Muscle layer of colon (tissue), 2 donors: ENCODE data around the gene FBRSL1.

Experiments used
- H3K27ac ChIP-seq: one replicate; pipeline ENCODE4 v1.7.0; 2013; ENCODE audit warnings: low read depth, mild to moderate bottlenecking, low read length, moderate library complexity
- H3K27me3 ChIP-seq, 2 donors: one replicate each; pipeline ENCODE4 v1.7.0; 2013; ENCODE audit warnings: low read length in 2 of 2, mild to moderate bottlenecking in 2 of 2; ENCODE audit not compliant: insufficient read depth in 2 of 2, control insufficient read depth in 1 of 2
- H3K36me3 ChIP-seq: one replicate; pipeline ENCODE4 v1.7.0; 2013; ENCODE audit warnings: mild to moderate bottlenecking, low read length; ENCODE audit not compliant: insufficient read depth
- H3K4me1 ChIP-seq: one replicate; pipeline ENCODE4 v1.7.0; 2013; ENCODE audit warnings: mild to moderate bottlenecking, low read length; ENCODE audit not compliant: insufficient read depth
- H3K4me3 ChIP-seq, 2 donors: one replicate each; pipeline ENCODE4 v1.7.0; 2013; ENCODE audit warnings: low read length in 2 of 2, low read depth in 1 of 2, mild to moderate bottlenecking in 1 of 2, moderate library complexity in 1 of 2
- H3K9ac ChIP-seq: one replicate; pipeline ENCODE4 v1.7.0; 2013; ENCODE audit warnings: low read length
- H3K9me3 ChIP-seq: one replicate; pipeline ENCODE4 v1.7.0; 2013; ENCODE audit warnings: mild to moderate bottlenecking, low read length
- donor health status: abdominal sarcoma.
- donor health status: Adenocarcinoma of cecum.

The FBRSL1 gene

GRCh38 chr12:132481345-132481744 is 8.6 kb upstream of the FBRSL1 start:
- no peaks in the 10 kb centered on the region for H3K4me1 ChIP-seq
- H3K9me3 ChIP-seq = no peaks in the 10 kb centered on the region
- H3K4me3 ChIP-seq = no peak overlapping the region
- H3K36me3 ChIP-seq = no peaks in the 10 kb centered on the region
- no peak overlapping the region for H3K9ac ChIP-seq
- no peak overlapping the region for H3K27ac ChIP-seq
- H3K27me3 ChIP-seq = no peaks in the 10 kb centered on the region

GRCh38 chr12:132481771-132482745 is 7.9 kb upstream of the FBRSL1 start:
- no peak overlapping the region for H3K9ac ChIP-seq
- no peak overlapping the region for H3K27ac ChIP-seq
- no peak overlapping the region for H3K4me3 ChIP-seq
- H3K36me3 ChIP-seq = no peaks in the 10 kb centered on the region
- no peaks in the 10 kb centered on the region for H3K4me1 ChIP-seq
- no peaks in the 10 kb centered on the region for H3K27me3 ChIP-seq
- H3K9me3 ChIP-seq = no peaks in the 10 kb centered on the region

GRCh38 chr12:132482771-132483170 is 7.2 kb upstream of the FBRSL1 start:
- Histone ChIP-seq H3K36me3 (no peaks in the 10 kb centered on the region), H3K9ac (no peak overlapping the region), H3K9me3 (no peaks in the 10 kb centered on the region), H3K4me1 (no peaks in the 10 kb centered on the region), H3K27me3 (no peaks in the 10 kb centered on the region), H3K27ac (no peak overlapping the region), H3K4me3 (no peak overlapping the region)

GRCh38 chr12:132483208-132483607 is 6.7 kb upstream of the FBRSL1 start:
- no peaks in the 10 kb centered on the region for H3K9me3 ChIP-seq
- H3K27ac ChIP-seq = no peak overlapping the region
- H3K27me3 ChIP-seq = no peaks in the 10 kb centered on the region
- H3K4me3 ChIP-seq = no peak overlapping the region
- H3K9ac ChIP-seq = no peak overlapping the region
- no peaks in the 10 kb centered on the region for H3K36me3 ChIP-seq
- H3K4me1 ChIP-seq = no peaks in the 10 kb centered on the region

- H3K9ac ChIP-seq = no peak overlapping the region
- H3K9me3 ChIP-seq = no peaks in the 10 kb centered on the region
- H3K27me3 ChIP-seq = no peaks in the 10 kb centered on the region
- no peaks in the 10 kb centered on the region for H3K4me1 ChIP-seq
- H3K27ac ChIP-seq = no peak overlapping the region
- H3K4me3 ChIP-seq = no peak overlapping the region
- H3K36me3 ChIP-seq = no peaks in the 10 kb centered on the region
Measured at GRCh38 chr12:132483612-132484011, 6.3 kb upstream of the FBRSL1 start.

GRCh38 chr12:132484183-132484890 is 5.6 kb upstream of the FBRSL1 start:
- Histone ChIP-seq H3K9ac (no peak overlapping the region), H3K36me3 (no peaks in the 10 kb centered on the region), H3K9me3 (no peaks in the 10 kb centered on the region), H3K4me1 (no peaks in the 10 kb centered on the region), H3K27me3 (no peaks in the 10 kb centered on the region), H3K27ac (no peak overlapping the region), H3K4me3 (no peak overlapping the region)

GRCh38 chr12:132484891-132485441 is 5.0 kb upstream of the FBRSL1 start:
- no peak overlapping the region for H3K27ac ChIP-seq
- H3K36me3 ChIP-seq = no peaks in the 10 kb centered on the region
- H3K9me3 ChIP-seq = no peaks in the 10 kb centered on the region
- H3K27me3 ChIP-seq = no peaks in the 10 kb centered on the region
- no peak overlapping the region for H3K9ac ChIP-seq
- H3K4me1 ChIP-seq = no peaks in the 10 kb centered on the region
- no peak overlapping the region for H3K4me3 ChIP-seq

GRCh38 chr12:132485619-132486018 is 4.3 kb upstream of the FBRSL1 start:
- Histone ChIP-seq H3K36me3 (no peaks in the 10 kb centered on the region), H3K4me1 (no peaks in the 10 kb centered on the region), H3K4me3 (no peak overlapping the region), H3K27me3 (no peaks in the 10 kb centered on the region), H3K9ac (no peak overlapping the region), H3K9me3 (no peaks in the 10 kb centered on the region), H3K27ac (no peak overlapping the region)

- Histone ChIP-seq H3K9me3 (no peaks in the 10 kb centered on the region), H3K27me3 (no peaks in the 10 kb centered on the region), H3K4me3 (no peak overlapping the region), H3K9ac (no peak overlapping the region), H3K27ac (no peak overlapping the region), H3K4me1 (peaks cover 2% of the 10 kb centered on the region), H3K36me3 (no peaks in the 10 kb centered on the region)
Measured at GRCh38 chr12:132486168-132486567, 3.8 kb upstream of the FBRSL1 start.

- Histone ChIP-seq H3K4me3 (no peak overlapping the region), H3K9me3 (no peaks in the 10 kb centered on the region), H3K27ac (no peak overlapping the region), H3K9ac (no peak overlapping the region), H3K27me3 (no peaks in the 10 kb centered on the region), H3K4me1 (peaks cover 6% of the 10 kb centered on the region), H3K36me3 (no peaks in the 10 kb centered on the region)
Measured at GRCh38 chr12:132486576-132486975, 3.4 kb upstream of the FBRSL1 start.

- no peaks in the 10 kb centered on the region for H3K36me3 ChIP-seq
- H3K9ac ChIP-seq = no peak overlapping the region
- no peak overlapping the region for H3K4me3 ChIP-seq
- H3K9me3 ChIP-seq = no peaks in the 10 kb centered on the region
- no peaks in the 10 kb centered on the region for H3K27me3 ChIP-seq
- H3K27ac ChIP-seq = no peak overlapping the region
- peaks cover 14% of the 10 kb centered on the region for H3K4me1 ChIP-seq
Measured at GRCh38 chr12:132487311-132487741, 2.6 kb upstream of the FBRSL1 start.
